GM12878 (cell line): ENCODE measurements around the gene PPP1R13L. TPM values are rescaled to one million over a fixed set of nuclear protein-coding genes. Genes with fewer than 3 reads are reported as not detected.
A peak's percentile ranks its signal among the peaks of the same experiment; 100 is the strongest.

Source experiments
- ATAC-seq: fragments of 200-7000 bp; cut with Tn5 transposase; 3 replicates; pipeline ENCODE4 v1.9.1; 2020; ENCODE audit warnings: mild to moderate bottlenecking, moderate library complexity
- BruUV-seq: library from RNA; stranded (reverse); fragments of 400-500 nt; replicated peaks from 2 replicates; lab custom pipeline; 2021; lab: Mats Ljungman, UMichigan
- CTCF ChIA-PET: fragments of 300-600 bp; sonication (Branson Sonifier 250); formaldehyde crosslinking; extraction: SDS; loops from one replicate; lab custom pipeline; 2021; ENCODE audit warnings: inconsistent platforms; lab: Yijun Ruan, JAX
- POLR2A ChIA-PET: fragments of 350-600 bp; formaldehyde crosslinking; extraction: SDS; loops from one replicate; lab custom pipeline; 2021; ENCODE audit warnings: inconsistent platforms; lab: Charles Lee
- RAD21 ChIA-PET: fragments of 300-600 bp; sonication (Branson Sonifier 250); formaldehyde crosslinking; loops from one replicate; lab custom pipeline; 2023; ENCODE audit warnings: antibody characterized with exemption; ENCODE audit not compliant: unreplicated experiment; lab: Charles Lee
- SMC1A ChIA-PET: fragments of 300-600 bp; sonication (Branson Sonifier 250); formaldehyde crosslinking; loops from one replicate; lab custom pipeline; 2023; ENCODE audit not compliant: unreplicated experiment, uncharacterized antibody; lab: Charles Lee
- DNase-seq: peaks from one replicate; pipeline ENCODE4 v3.0.0-alpha.2; 2011; ENCODE audit warnings: low read depth, low spot score
- FAIRE-seq: peaks from 3 replicates; lab custom pipeline; 2011; peaks lifted over from hg19 to GRCh38; lab: Jason Lieb, UNC
- H2AFZ ChIP-seq: 2 replicates; pipeline ENCODE4 v1.6.0; 2011; ENCODE audit warnings: low read depth, low read length, control low read depth; ENCODE audit not compliant: control insufficient read depth
- H3K27ac ChIP-seq: 2 replicates; pipeline ENCODE4 v1.5.1; 2011; ENCODE audit warnings: control low read depth; ENCODE audit not compliant: control insufficient read depth, insufficient read depth
- H3K27me3 ChIP-seq, 2 experiments: replicated peaks in 1 of 2; 2 replicates each; pipeline versions ENCODE4 v1.6.0 to v1.6.1; 2011; ENCODE audit warnings: low read length in 1 of 2; ENCODE audit not compliant: control insufficient read depth in 2 of 2, insufficient read depth in 2 of 2
- H3K36me3 ChIP-seq, 2 experiments: 2 replicates each; pipeline ENCODE4 v1.5.1; 2011; ENCODE audit warnings: low read length in 1 of 2; ENCODE audit not compliant: control insufficient read depth in 2 of 2, insufficient read depth in 2 of 2
- H3K4me1 ChIP-seq: 2 replicates; pipeline ENCODE4 v1.6.1; 2011; ENCODE audit warnings: mild to moderate bottlenecking, low read length, moderate library complexity, mixed read lengths; ENCODE audit not compliant: control insufficient read depth, insufficient read depth
- H3K4me2 ChIP-seq: 2 replicates; pipeline ENCODE4 v1.6.0; 2011; ENCODE audit warnings: control low read depth; ENCODE audit not compliant: control insufficient read depth, insufficient read depth
- H3K4me3 ChIP-seq: fragments of 200-600 bp; sonication (generic); 2 replicates; pipeline ENCODE4 v1.5.1; 2016
- H3K79me2 ChIP-seq: 2 replicates; pipeline ENCODE4 v1.6.0; 2011; ENCODE audit warnings: low read length; ENCODE audit not compliant: control insufficient read depth, insufficient read depth
- H3K9ac ChIP-seq: 2 replicates; pipeline ENCODE4 v1.8.0; 2011; ENCODE audit warnings: low read length, control low read depth, mixed read lengths; ENCODE audit not compliant: control insufficient read depth, insufficient read depth
- H3K9me3 ChIP-seq: replicated peaks from 3 replicates; pipeline ENCODE4 v1.5.1; 2011; ENCODE audit warnings: mild to moderate bottlenecking, low read length; ENCODE audit not compliant: control insufficient read depth, insufficient read depth
- H4K20me1 ChIP-seq: 2 replicates; pipeline ENCODE4 v1.6.0; 2011; ENCODE audit not compliant: control insufficient read depth, insufficient read depth
- CTCF ChIP-seq, 3 experiments: IDR thresholded peaks in 2 of 3; conservative IDR thresholded peaks in 1 of 3; 2 replicates each; pipeline ENCODE4 v1.5.1; 2011; ENCODE audit warnings: low read depth in 3 of 3, low read length in 3 of 3, mild to moderate bottlenecking in 3 of 3, control low read depth in 2 of 3, moderate library complexity in 2 of 3, inconsistent platforms in 1 of 3, mixed read lengths in 1 of 3; ENCODE audit not compliant: control insufficient read depth in 2 of 3, insufficient read depth in 1 of 3; ENCODE audit errors: extremely low read depth in 1 of 3
- STAT1 ChIP-seq: fragments of 450-650 bp; conservative IDR thresholded peaks from 2 replicates; pipeline ENCODE4 v1.6.1; 2014; ENCODE audit warnings: antibody characterized with exemption, mild to moderate bottlenecking
- WGBS: methylation state at CpG from one replicate; pipeline ENCODE4 v1.1.6; 2016; ENCODE audit warnings: low lambda C conversion rate; ENCODE audit not compliant: insufficient replicate concordance, insufficient coverage; ENCODE audit errors: missing lambda C conversion rate; 5-methylcytosine and 5-hydroxymethylcytosine counted together
- in situ Hi-C: fragments of 300-500 bp; cut with MboI; formaldehyde crosslinking; loops from 9 replicates; pipeline ENCODE4 v1.14.3; 2018; ENCODE audit warnings: mixed read lengths
- intact Hi-C: fragments of 100-400 bp; cut with micrococcal nuclease; formaldehyde crosslinking; loops from one replicate; pipeline ENCODE4 v1.14.2; 2022; ENCODE audit not compliant: unreplicated experiment
- polyA plus RNA-seq, 11 experiments: library from polyadenylated mRNA; depleted of rRNA in 4 of 11; unstranded in 6 of 11; stranded (reverse) in 5 of 11; fragments of >200 nt; fragmentation: Nextera tagmentation in 4 of 11; fragmentation: Illumina TruSeq in 1 of 11; extraction: Ambion mirVana in 4 of 11; extraction: Trizol in 1 of 11; gene quantifications; 1 replicate in 1 of 11; 2 replicates in 10 of 11; pipeline versions ENCODE4 v1.2.1 to v1.2.3, GENCODE V29; 2011 to 2016; ENCODE audit warnings: inconsistent platforms in 2 of 11, missing spikeins in 2 of 11, low read depth in 1 of 11
- total RNA-seq, 4 experiments: library from RNA; depleted of rRNA in 3 of 4; stranded (reverse); fragments of >200 nt in 3 of 4; fragmentation: Illumina TruSeq in 1 of 4; extraction: Trizol in 1 of 4; gene quantifications; 2 replicates each; pipeline versions ENCODE4 v1.2.1 to v1.2.3, GENCODE V29; 2013 to 2021

PPP1R13L gene
- total and polyA plus RNA-seq, 10 of the 15 experiments (the other 5 are each of a cell fraction or from before 2014, with no cell fraction given): 0.40 to 10.0 (median 2.5) TPM

GRCh38 chr19:45395821-45396617 is 8.8 kb downstream of the PPP1R13L start:
- no TSS peak for BruUV-seq
- POLR2A ChIA-PET: interaction anchor here (0.7 kb wide), 1 partner anchor 307 kb away, joined by 4 read pairs; no protein-coding TSS in a partner anchor
- Histone ChIP-seq H3K4me3 (no peak overlapping the region), H3K27me3 (no peaks in the 10 kb centered on the region), H4K20me1 (no peaks in the 10 kb centered on the region), H3K9ac (no peak overlapping the region), H3K79me2 (no peaks in the 10 kb centered on the region), H3K27ac (no peak overlapping the region), H3K4me1 (no peaks in the 10 kb centered on the region)
- no peak for ATAC-seq
- 60% methylated on average over 36 of the region's 59 CpGs for WGBS
- in situ Hi-C loops (no loop called here), intact Hi-C loops (no loop called here)
- CTCF ChIA-PET: no interaction called here
- no peak for DNase-seq
- FAIRE-seq: no peak
- SMC1A ChIA-PET: no interaction called here
- TF ChIP-seq CTCF (IDR thresholded peaks at IDR 0.05 in 2 of 3, conservative IDR thresholded peaks at IDR 0.05 in 1 of 3; ENCODE audit: control insufficient read depth in 2 of 3, extremely low read depth in 1 of 3, insufficient read depth in 1 of 3, low read depth in 3 of 3, low read length in 3 of 3) (0 out of 6 replicates have a peak, but pooled peaks of 1 of the 3 experiments have one; percentile 8), STAT1 (no peak)
- TF ChIP-seq, all 136 proteins: peak for 1
- Histone ChIP-seq H3K9me3 (no peaks in the 10 kb centered on the region), H3K4me2 (no peak overlapping the region), H3K36me3 (no peaks in the 10 kb centered on the region), H2AFZ (no peak overlapping the region)
- RAD21 ChIA-PET: no interaction called here
